Spinal cord (tissue), 10 donors: ENCODE results near the gene KIAA0319L. TPM values are rescaled to one million over a fixed set of nuclear protein-coding genes. Genes with fewer than 3 reads are reported as not detected.
A peak's percentile ranks its signal among the peaks of the same experiment; 100 is the strongest.

Source experiments
- DNase-seq, 6 donors: peaks; one replicate each; pipeline versions ENCODE4 v3.0.0 to v3.0.0-alpha.2; 2013 to 2015; ENCODE audit warnings: low spot score in 6 of 6, low read depth in 4 of 6
- H3K27ac ChIP-seq: one replicate; pipeline ENCODE4 v1.5.1; 2013; ENCODE audit warnings: low read depth, low read length, control low read depth
- H3K27me3 ChIP-seq: one replicate; pipeline ENCODE4 v1.6.1; 2013; ENCODE audit warnings: low read length; ENCODE audit not compliant: control insufficient read depth, insufficient read depth
- H3K36me3 ChIP-seq: one replicate; pipeline ENCODE4 v1.6.1; 2013; ENCODE audit warnings: low read length; ENCODE audit not compliant: control insufficient read depth, insufficient read depth
- H3K4me1 ChIP-seq: one replicate; pipeline ENCODE4 v1.6.1; 2013; ENCODE audit warnings: low read length; ENCODE audit not compliant: control insufficient read depth, insufficient read depth
- H3K4me3 ChIP-seq: one replicate; pipeline ENCODE4 v1.5.1; 2013; ENCODE audit warnings: low read depth, low read length, control low read depth
- H3K9me3 ChIP-seq: one replicate; pipeline ENCODE4 v1.6.1; 2013; ENCODE audit warnings: low read length; ENCODE audit not compliant: control insufficient read depth, insufficient read depth
- WGBS: methylation state at CpG from one replicate; pipeline ENCODE4 v1.1.5; 2013; ENCODE audit warnings: missing lambda C conversion rate; ENCODE audit not compliant: insufficient coverage; 5-methylcytosine and 5-hydroxymethylcytosine counted together
- polyA plus RNA-seq, 2 donors: library from polyadenylated mRNA; unstranded; fragments of 120-200 nt; gene quantifications; one replicate each; pipeline ENCODE4 v1.2.1, GENCODE V29; 2013; ENCODE audit not compliant: insufficient read length in 2 of 2
- total RNA-seq, 2 donors: library from RNA; depleted of rRNA in 1 of 2; stranded (reverse); fragments of 120-200 nt in 1 of 2; fragments of >200 nt in 1 of 2; gene quantifications; one replicate each; pipeline versions ENCODE4 v1.2.3 to v1.2.4, GENCODE V29; 2013 to 2014
- donor health status: healthy.

The KIAA0319L gene
- total and polyA plus RNA-seq, 4 donors, result 57.0 to 95.1 (median 64.7) TPM

DNA sequence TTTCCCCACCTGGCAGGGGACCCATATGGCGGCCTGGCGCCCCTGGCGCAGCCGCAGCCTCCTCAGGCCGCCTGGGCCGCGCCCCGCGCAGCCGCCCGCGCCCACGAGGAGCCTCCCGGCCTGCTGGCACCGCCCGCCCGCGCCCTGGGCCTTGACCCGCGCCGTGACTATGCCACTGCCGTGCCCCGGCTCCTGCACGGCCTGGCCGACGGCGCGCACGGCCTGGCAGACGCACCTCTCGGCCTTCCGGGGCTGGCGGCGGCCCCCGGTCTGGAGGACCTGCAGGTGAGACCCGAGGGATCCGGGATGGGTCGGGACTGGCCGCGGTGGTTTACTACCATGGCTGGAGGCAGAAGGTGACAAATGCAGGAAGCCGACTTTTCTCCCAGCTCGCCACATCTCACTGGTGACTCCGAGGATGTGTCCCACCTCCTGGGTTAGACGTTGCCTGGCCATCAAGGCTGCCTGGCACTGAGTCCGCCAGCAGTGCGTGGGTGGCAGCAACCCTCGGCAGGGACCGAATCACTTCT, 17.0 kb upstream of the KIAA0319L start:
- peaks cover 24% of the 10 kb centered on the region for H3K36me3 ChIP-seq
- WGBS, result 22% methylated on average over 48 of the region's 48 CpGs
- peaks cover 32% of the 10 kb centered on the region for H3K4me1 ChIP-seq
- no peak overlapping the region for H3K4me3 ChIP-seq
- H3K27ac ChIP-seq, result no peak overlapping the region
- H3K27me3 ChIP-seq, result peaks cover 84% of the 10 kb centered on the region
- H3K9me3 ChIP-seq, result no peaks in the 10 kb centered on the region
- no peak for DNase-seq

DNA sequence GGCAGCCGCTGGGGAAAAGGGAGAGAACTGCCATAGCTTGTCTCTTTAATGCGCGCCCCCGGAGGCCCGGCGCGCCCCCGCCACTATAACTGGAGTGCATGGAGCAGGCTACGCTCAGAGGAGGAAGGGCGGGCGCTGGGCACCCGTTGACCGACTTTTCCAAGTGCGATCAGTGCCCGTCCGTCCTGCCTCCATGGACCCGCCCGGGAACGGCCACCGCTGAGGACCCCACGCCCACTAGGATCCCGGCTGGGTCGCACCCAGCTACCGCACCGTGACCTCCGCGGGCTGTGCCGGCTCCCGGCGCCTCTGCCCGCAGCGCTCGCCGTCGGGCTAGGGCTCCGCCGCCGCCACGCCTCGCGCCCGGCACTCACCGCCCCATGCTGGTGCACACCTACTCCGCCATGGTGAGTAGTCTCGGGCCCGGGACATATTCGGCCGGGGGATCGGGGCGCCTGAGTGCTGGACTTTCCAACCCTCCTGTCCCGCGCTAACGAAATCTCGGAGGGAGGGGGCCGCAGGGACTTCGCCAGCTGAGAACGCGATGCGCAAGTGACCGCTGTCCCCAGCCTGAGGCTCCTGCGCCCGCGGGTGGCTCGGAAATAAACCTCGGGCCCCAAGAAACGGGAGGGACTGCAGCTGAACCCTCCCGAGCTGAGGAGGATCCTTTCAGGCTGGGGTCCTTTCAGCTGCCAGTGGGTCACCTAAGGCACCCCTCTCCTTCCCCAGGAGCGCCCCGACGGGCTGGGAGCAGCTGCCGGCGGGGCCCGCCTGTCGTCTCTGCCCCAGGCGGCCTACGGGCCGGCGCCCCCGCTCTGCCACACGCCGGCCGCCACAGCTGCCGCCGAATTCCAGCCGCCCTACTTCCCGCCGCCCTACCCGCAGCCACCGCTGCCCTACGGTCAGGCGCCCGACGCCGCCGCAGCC, 16.3 kb upstream of the KIAA0319L start, which contains the start of gene TFAP2E:
Gene TFAP2E (plus strand): TSS at position 117 of the 927 bp plus-strand sequence. CDS start 264 bp downstream, at position 381.
- no peaks in the 10 kb centered on the region for H3K9me3 ChIP-seq
- peaks cover 24% of the 10 kb centered on the region for H3K36me3 ChIP-seq
- H3K4me3 ChIP-seq, result peak within 1 kb of the TSS; percentile 33
- DNase-seq, result peak in 2 of 6 donors; percentile 67 to 77
- peaks cover 81% of the 10 kb centered on the region for H3K27me3 ChIP-seq
- H3K27ac ChIP-seq, result no peak within 1 kb of the TSS
- WGBS, result 5% methylated on average over 95 of the region's 95 CpGs
- H3K4me1 ChIP-seq, result peaks cover 37% of the 10 kb centered on the region

DNA sequence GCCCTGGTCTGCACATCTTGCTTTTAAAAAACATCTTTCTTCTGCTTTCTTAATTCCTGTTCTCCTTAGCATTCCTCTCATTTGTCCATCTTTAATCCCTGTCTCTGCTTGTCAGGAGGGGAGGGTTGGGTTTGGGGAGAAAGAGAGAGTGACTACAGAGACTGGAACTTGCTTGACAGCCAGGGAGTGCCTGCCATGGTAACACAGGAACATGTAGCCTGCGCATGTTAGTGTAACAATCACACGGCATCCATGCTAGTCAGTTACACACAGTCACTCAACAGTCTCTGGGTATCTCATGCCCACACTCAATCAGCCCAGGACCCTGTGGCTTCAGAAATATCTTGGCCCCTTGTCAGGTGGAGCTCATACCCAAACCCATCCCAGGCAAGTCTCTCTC, 15.1 kb upstream of the KIAA0319L start:
- DNase-seq, result no peak
- H3K36me3 ChIP-seq, result peaks cover 20% of the 10 kb centered on the region
- no peak overlapping the region for H3K4me3 ChIP-seq
- H3K4me1 ChIP-seq, result peaks cover 28% of the 10 kb centered on the region
- 84% methylated on average over 2 of the region's 2 CpGs for WGBS
- H3K9me3 ChIP-seq, result no peaks in the 10 kb centered on the region
- H3K27me3 ChIP-seq, result peaks cover 69% of the 10 kb centered on the region
- H3K27ac ChIP-seq, result no peak overlapping the region

GRCh38 chr1:35571263-35571662, 14.1 kb upstream of the KIAA0319L start:
- Histone ChIP-seq H3K4me3 (no peak overlapping the region), H3K27me3 (peaks cover 60% of the 10 kb centered on the region), H3K4me1 (peaks cover 28% of the 10 kb centered on the region), H3K36me3 (peaks cover 22% of the 10 kb centered on the region), H3K27ac (no peak overlapping the region), H3K9me3 (no peaks in the 10 kb centered on the region)
- WGBS, result 84% methylated on average over 7 of the region's 8 CpGs
- DNase-seq, result no peak

DNA sequence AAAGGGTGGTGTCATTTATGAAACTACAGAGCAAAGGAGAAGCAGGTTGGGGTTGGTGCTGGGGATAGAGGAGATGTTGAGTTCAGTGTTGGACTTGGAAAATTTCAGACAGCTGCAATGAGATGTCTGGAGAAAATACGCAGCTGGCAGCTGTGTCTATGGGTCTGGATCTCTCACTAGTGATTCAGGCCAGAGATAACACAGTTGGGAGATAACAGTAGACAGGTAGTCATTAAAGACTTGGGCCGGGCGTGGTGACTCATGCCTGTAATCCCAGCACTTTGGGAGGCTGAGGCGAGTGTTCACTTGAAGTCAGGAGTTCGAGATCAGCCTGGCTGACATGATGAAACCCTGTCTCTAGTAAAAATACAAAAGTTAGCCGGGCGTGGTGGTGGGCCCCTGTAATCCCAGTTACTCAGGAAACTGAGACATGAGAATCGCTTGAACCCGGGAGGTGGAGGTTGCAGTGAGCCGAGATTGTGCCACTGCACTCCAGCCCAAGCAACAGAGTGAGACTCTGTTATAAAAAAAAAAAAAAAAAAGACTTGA, 13.5 kb upstream of the KIAA0319L start:
- WGBS, result 90% methylated on average over 10 of the region's 10 CpGs
- H3K36me3 ChIP-seq, result peaks cover 25% of the 10 kb centered on the region

GRCh38 chr1:35569936-35570335, 12.7 kb upstream of the KIAA0319L start:
- peaks cover 27% of the 10 kb centered on the region for H3K36me3 ChIP-seq
- H3K9me3 ChIP-seq, result no peaks in the 10 kb centered on the region
- no peak for DNase-seq
- peaks cover 46% of the 10 kb centered on the region for H3K27me3 ChIP-seq
- no peak overlapping the region for H3K4me3 ChIP-seq
- no peak overlapping the region for H3K27ac ChIP-seq
- H3K4me1 ChIP-seq, result peaks cover 34% of the 10 kb centered on the region
- WGBS, result 60% methylated on average over 1 of the region's 1 CpG

More for the DNA sequence above, 13.5 kb upstream of the KIAA0319L start:
- peaks cover 54% of the 10 kb centered on the region for H3K27me3 ChIP-seq
- no peak for DNase-seq
- no peaks in the 10 kb centered on the region for H3K9me3 ChIP-seq
- H3K27ac ChIP-seq, result no peak overlapping the region
- no peak overlapping the region for H3K4me3 ChIP-seq
- peaks cover 33% of the 10 kb centered on the region for H3K4me1 ChIP-seq

GRCh38 chr1:35568975-35569395, 11.8 kb upstream of the KIAA0319L start:
- Histone ChIP-seq H3K27ac (no peak overlapping the region), H3K27me3 (peaks cover 38% of the 10 kb centered on the region), H3K4me3 (no peak overlapping the region), H3K4me1 (peaks cover 39% of the 10 kb centered on the region), H3K9me3 (no peaks in the 10 kb centered on the region), H3K36me3 (peaks cover 30% of the 10 kb centered on the region)
- peak in 5 of 6 donors; percentile 61 to 95 (median 77) for DNase-seq
- WGBS, result 50% methylated on average over 2 of the region's 4 CpGs

DNA sequence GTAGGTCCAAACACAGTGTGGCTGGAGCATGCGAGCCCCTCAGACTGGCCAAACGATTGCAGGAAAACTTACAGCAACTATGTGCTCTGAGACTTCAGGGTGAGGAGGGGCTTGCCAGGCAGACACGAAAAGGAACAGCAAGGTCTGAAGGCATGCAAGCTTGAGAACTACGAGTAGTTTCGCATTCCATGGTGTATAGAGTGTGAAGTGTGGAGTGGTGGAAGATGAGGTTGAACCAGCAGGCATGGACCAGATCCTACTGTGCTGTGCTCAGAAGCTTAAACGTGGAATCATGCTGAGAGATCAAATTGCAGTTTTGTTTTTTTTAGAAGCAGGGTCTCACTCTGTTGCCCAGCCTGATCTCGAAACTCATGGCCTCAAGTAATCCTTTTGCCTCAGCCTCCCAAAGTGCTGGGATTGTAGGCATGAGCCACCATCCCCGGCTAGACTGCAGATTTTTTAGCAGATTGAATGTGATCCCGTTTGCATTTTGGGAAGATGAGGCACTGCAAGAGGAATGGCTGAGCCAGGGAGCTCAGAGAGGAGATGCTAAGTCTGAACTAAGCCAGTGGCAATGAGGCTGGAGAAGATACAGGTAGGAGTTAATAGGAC, 10.8 kb upstream of the KIAA0319L start:
- H3K36me3 ChIP-seq, result peaks cover 39% of the 10 kb centered on the region
- peaks cover 28% of the 10 kb centered on the region for H3K27me3 ChIP-seq
- peaks cover 35% of the 10 kb centered on the region for H3K4me1 ChIP-seq
- no peaks in the 10 kb centered on the region for H3K9me3 ChIP-seq
- no peak overlapping the region for H3K4me3 ChIP-seq
- WGBS, result 58% methylated on average over 9 of the region's 9 CpGs
- DNase-seq, result no peak
- no peak overlapping the region for H3K27ac ChIP-seq

DNA sequence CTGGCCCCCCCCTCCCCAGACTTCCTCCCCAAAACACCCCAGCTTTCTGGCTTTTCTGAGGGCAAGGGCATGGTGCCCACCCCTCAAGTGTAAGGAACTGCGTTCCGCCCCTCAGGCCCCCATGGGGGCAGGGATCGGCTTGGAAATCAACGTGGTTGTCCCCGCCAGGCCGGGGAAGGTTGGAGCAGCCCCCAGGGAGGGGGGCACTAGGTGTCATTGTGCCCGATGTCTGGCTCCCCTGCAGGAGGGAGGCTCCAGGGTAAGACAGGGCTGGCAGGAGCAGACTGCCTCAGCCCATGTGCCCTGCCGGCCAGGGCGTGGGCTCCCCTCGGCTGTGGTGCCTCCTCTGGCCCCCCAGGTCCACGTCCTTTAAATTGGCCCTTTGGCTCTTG, 8.5 kb upstream of the KIAA0319L start:
- 79% methylated on average over 11 of the region's 11 CpGs for WGBS

More for the DNA sequence above, 8.5 kb upstream of the KIAA0319L start:
- no peaks in the 10 kb centered on the region for H3K9me3 ChIP-seq
- H3K36me3 ChIP-seq, result peaks cover 61% of the 10 kb centered on the region
- H3K27me3 ChIP-seq, result peaks cover 7% of the 10 kb centered on the region
- H3K4me1 ChIP-seq, result peaks cover 48% of the 10 kb centered on the region
- H3K4me3 ChIP-seq, result no peak overlapping the region
- H3K27ac ChIP-seq, result no peak overlapping the region
- no peak for DNase-seq
